HepG2 (cell line): ENCODE data around the gene ACOXL. TPM values are rescaled to one million over a fixed set of nuclear protein-coding genes. Genes with fewer than 3 reads are reported as not detected.

Source experiments
- ARNTL ChIP-seq: sonication (generic); formaldehyde crosslinking; IDR thresholded peaks from 2 replicates; pipeline ENCODE4 v1.4.0; 2020; ENCODE audit warnings: mild to moderate bottlenecking, missing genetic modification reagents
- BCL6 ChIP-seq: IDR thresholded peaks from 2 replicates; pipeline ENCODE4 v1.6.1; 2016; ENCODE audit warnings: missing genetic modification reagents, missing compliant biosample characterization
- ELF1 ChIP-seq: sonication (generic); formaldehyde crosslinking; IDR thresholded peaks from 2 replicates; pipeline ENCODE4 v1.4.0; 2020; ENCODE audit warnings: missing genetic modification reagents
- ELF3 ChIP-seq: IDR thresholded peaks from 2 replicates; pipeline ENCODE4 v1.6.1; 2016; ENCODE audit warnings: missing genetic modification reagents, missing compliant biosample characterization
- ETV5 ChIP-seq: IDR thresholded peaks from 2 replicates; pipeline ENCODE4 v1.6.1; 2018; ENCODE audit warnings: missing biosample characterization, missing genetic modification reagents, inconsistent platforms, borderline replicate concordance
- HMG20A ChIP-seq: IDR thresholded peaks from 2 replicates; pipeline ENCODE4 v1.6.1; 2016; ENCODE audit warnings: borderline replicate concordance
- JUNB ChIP-seq: sonication (generic); formaldehyde crosslinking; IDR thresholded peaks from 2 replicates; pipeline ENCODE4 v1.8.0; 2022; ENCODE audit warnings: missing genetic modification reagents, mild to moderate bottlenecking, borderline replicate concordance
- MAFF ChIP-seq: IDR thresholded peaks from 2 replicates; pipeline ENCODE4 v1.6.1; 2011; ENCODE audit warnings: low read depth, low read length, improper control_type of control experiment
- MXI1 ChIP-seq: IDR thresholded peaks from 3 replicates; pipeline ENCODE4 v1.6.1; 2012; ENCODE audit warnings: low read depth, low read length, inconsistent platforms, borderline replicate concordance
- NFYC ChIP-seq: IDR thresholded peaks from 2 replicates; pipeline ENCODE4 v1.6.1; 2016; ENCODE audit warnings: missing genetic modification reagents, missing compliant biosample characterization
- TBX2 ChIP-seq: sonication (generic); formaldehyde crosslinking; IDR thresholded peaks from 2 replicates; pipeline ENCODE4 v1.5.0; 2020; ENCODE audit warnings: missing genetic modification reagents, mild to moderate bottlenecking, borderline replicate concordance
- TGIF2 ChIP-seq: IDR thresholded peaks from 2 replicates; pipeline ENCODE4 v1.6.1; 2016; ENCODE audit warnings: control low read depth, missing compliant biosample characterization
- XRCC5 ChIP-seq: fragments of 200-400 bp; formaldehyde crosslinking; optimal IDR thresholded peaks from 2 replicates; pipeline ENCODE3; 2017; ENCODE audit warnings: mild to moderate bottlenecking, low read length
- ZNF205 ChIP-seq: IDR thresholded peaks from 2 replicates; pipeline ENCODE4 v1.6.1; 2018; ENCODE audit warnings: missing biosample characterization, missing genetic modification reagents
- ZNF616 ChIP-seq: sonication (generic); formaldehyde crosslinking; IDR thresholded peaks from 2 replicates; pipeline ENCODE4 v1.5.0; 2020; ENCODE audit warnings: low read depth, mild to moderate bottlenecking, missing genetic modification reagents
- polyA plus RNA-seq, 8 experiments: library from polyadenylated mRNA; depleted of rRNA in 3 of 8; stranded (reverse) in 7 of 8; unstranded in 1 of 8; fragments of >200 nt; fragmentation: Illumina TruSeq in 4 of 8; extraction: Trizol in 4 of 8; gene quantifications; 2 replicates each; pipeline versions ENCODE4 v1.2.1 to v1.2.3, GENCODE V29; 2011 to 2016; ENCODE audit warnings: low read depth in 4 of 8, missing spikeins in 1 of 8, mixed read lengths in 1 of 8; ENCODE audit not compliant: insufficient read depth in 1 of 8
- total RNA-seq, 5 experiments: library from RNA; depleted of rRNA; stranded (reverse); fragments of >200 nt; fragmentation: Illumina TruSeq; extraction: Trizol; gene quantifications; 2 replicates each; pipeline ENCODE4 v1.2.3, GENCODE V29; 2016; ENCODE audit warnings: low read depth in 1 of 5
- TF ChIP-seq, protein P1 (sequence below): IDR thresholded peaks from 2 replicates; pipeline ENCODE4 v1.6.1; 2016; ENCODE audit warnings: low read depth, missing genetic modification reagents, missing compliant biosample characterization
- TF ChIP-seq, protein P2 (sequence below): sonication (generic); formaldehyde crosslinking; IDR thresholded peaks from 2 replicates; pipeline ENCODE4 v1.4.0; 2020; ENCODE audit warnings: missing genetic modification reagents, mild to moderate bottlenecking, borderline replicate concordance
- TF ChIP-seq, protein P3 (sequence below): sonication (generic); formaldehyde crosslinking; IDR thresholded peaks from 2 replicates; pipeline ENCODE4 v1.5.0; 2020; ENCODE audit warnings: mild to moderate bottlenecking, missing genetic modification reagents, borderline replicate concordance
- TF ChIP-seq, protein P4 (sequence below): IDR thresholded peaks from 2 replicates; pipeline ENCODE4 v1.6.1; 2016; ENCODE audit warnings: low read depth, control low read depth

Gene ACOXL
- total and polyA plus RNA-seq, 2 of the 13 experiments (the other 11 are each of a cell fraction or from before 2014, with no cell fraction given) = not detected

DNA sequence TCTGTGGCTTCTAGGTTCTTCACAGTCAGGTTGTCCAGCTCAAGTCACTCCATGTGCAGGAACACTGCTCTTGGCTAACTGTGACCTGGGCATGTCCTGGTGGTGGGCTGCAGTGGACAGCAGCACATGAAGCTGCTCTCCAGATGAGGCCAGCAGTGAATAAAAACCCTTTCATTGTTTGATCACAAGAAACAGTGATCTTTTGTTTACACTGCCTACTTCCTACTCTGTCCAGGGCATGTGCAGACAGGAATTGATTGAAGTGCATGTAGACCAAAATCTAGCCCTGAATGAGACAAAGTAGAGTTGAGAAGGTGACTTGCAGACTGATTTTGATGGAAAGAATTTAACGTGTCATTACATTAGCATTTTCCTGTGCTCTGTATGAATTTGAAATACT, 423.2 kb downstream of the ACOXL start (continued):
- TF ChIP-seq, protein P1, sequence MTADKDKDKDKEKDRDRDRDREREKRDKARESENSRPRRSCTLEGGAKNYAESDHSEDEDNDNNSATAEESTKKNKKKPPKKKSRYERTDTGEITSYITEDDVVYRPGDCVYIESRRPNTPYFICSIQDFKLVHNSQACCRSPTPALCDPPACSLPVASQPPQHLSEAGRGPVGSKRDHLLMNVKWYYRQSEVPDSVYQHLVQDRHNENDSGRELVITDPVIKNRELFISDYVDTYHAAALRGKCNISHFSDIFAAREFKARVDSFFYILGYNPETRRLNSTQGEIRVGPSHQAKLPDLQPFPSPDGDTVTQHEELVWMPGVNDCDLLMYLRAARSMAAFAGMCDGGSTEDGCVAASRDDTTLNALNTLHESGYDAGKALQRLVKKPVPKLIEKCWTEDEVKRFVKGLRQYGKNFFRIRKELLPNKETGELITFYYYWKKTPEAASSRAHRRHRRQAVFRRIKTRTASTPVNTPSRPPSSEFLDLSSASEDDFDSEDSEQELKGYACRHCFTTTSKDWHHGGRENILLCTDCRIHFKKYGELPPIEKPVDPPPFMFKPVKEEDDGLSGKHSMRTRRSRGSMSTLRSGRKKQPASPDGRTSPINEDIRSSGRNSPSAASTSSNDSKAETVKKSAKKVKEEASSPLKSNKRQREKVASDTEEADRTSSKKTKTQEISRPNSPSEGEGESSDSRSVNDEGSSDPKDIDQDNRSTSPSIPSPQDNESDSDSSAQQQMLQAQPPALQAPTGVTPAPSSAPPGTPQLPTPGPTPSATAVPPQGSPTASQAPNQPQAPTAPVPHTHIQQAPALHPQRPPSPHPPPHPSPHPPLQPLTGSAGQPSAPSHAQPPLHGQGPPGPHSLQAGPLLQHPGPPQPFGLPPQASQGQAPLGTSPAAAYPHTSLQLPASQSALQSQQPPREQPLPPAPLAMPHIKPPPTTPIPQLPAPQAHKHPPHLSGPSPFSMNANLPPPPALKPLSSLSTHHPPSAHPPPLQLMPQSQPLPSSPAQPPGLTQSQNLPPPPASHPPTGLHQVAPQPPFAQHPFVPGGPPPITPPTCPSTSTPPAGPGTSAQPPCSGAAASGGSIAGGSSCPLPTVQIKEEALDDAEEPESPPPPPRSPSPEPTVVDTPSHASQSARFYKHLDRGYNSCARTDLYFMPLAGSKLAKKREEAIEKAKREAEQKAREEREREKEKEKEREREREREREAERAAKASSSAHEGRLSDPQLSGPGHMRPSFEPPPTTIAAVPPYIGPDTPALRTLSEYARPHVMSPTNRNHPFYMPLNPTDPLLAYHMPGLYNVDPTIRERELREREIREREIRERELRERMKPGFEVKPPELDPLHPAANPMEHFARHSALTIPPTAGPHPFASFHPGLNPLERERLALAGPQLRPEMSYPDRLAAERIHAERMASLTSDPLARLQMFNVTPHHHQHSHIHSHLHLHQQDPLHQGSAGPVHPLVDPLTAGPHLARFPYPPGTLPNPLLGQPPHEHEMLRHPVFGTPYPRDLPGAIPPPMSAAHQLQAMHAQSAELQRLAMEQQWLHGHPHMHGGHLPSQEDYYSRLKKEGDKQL (CRISPR knock-in tag) = no peak
- TF ChIP-seq, protein P2, sequence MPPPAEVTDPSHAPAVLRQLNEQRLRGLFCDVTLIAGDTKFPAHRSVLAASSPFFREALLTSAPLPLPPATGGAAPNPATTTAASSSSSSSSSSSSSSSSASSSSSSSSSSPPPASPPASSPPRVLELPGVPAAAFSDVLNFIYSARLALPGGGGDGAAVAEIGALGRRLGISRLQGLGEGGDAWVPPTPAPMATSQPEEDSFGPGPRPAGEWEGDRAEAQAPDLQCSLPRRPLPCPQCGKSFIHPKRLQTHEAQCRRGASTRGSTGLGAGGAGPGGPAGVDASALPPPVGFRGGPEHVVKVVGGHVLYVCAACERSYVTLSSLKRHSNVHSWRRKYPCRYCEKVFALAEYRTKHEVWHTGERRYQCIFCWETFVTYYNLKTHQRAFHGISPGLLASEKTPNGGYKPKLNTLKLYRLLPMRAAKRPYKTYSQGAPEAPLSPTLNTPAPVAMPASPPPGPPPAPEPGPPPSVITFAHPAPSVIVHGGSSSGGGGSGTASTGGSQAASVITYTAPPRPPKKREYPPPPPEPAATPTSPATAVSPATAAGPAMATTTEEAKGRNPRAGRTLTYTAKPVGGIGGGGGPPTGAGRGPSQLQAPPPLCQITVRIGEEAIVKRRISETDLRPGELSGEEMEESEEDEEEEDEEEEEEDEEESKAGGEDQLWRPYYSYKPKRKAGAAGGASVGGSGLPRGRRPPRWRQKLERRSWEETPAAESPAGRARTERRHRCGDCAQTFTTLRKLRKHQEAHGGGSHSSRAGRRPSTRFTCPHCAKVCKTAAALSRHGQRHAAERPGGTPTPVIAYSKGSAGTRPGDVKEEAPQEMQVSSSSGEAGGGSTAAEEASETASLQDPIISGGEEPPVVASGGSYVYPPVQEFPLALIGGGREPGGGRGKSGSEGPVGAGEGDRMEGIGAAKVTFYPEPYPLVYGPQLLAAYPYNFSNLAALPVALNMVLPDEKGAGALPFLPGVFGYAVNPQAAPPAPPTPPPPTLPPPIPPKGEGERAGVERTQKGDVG (CRISPR knock-in tag) = no peak
- TF ChIP-seq XRCC5 (peak; percentile 66), ARNTL (CRISPR knock-in tag) (0 out of 2 replicates have a peak, but pooled peaks have one; percentile 58), MAFF (no peak), JUNB (CRISPR knock-in tag) (no peak), BCL6 (peak; percentile 65), ELF1 (peak; percentile 72), HMG20A (CRISPR knock-in tag) (peak; percentile 44; the same call in 1 of the 2 replicates), TGIF2 (CRISPR knock-in tag) (peak; percentile 61; the same call in 1 of the 2 replicates), TBX2 (CRISPR knock-in tag) (peak; percentile 32; the same call in 1 of the 2 replicates), ETV5 (CRISPR knock-in tag) (peak; percentile 47; the same call in 1 of the 2 replicates), MXI1 (peak; percentile 54; the same call in 1 of the 3 replicates), ELF3 (CRISPR knock-in tag) (peak; percentile 69), ZNF616 (CRISPR knock-in tag) (0 out of 2 replicates have a peak, but pooled peaks have one; percentile 34), NFYC (0 out of 2 replicates have a peak, but pooled peaks have one; percentile 9), ZNF205 (CRISPR knock-in tag) (0 out of 2 replicates have a peak, but pooled peaks have one; percentile 14)
- TF ChIP-seq, protein P3, sequence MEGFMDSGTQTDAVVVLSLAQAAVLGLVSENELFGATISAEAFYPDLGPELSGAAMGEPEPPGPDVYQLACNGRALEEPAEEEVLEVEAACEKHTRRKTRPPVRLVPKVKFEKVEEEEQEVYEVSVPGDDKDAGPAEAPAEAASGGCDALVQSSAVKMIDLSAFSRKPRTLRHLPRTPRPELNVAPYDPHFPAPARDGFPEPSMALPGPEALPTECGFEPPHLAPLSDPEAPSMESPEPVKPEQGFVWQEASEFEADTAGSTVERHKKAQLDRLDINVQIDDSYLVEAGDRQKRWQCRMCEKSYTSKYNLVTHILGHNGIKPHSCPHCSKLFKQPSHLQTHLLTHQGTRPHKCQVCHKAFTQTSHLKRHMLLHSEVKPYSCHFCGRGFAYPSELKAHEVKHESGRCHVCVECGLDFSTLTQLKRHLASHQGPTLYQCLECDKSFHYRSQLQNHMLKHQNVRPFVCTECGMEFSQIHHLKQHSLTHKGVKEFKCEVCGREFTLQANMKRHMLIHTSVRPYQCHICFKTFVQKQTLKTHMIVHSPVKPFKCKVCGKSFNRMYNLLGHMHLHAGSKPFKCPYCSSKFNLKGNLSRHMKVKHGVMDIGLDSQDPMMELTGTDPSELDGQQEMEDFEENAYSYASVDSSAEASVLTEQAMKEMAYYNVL (CRISPR knock-in tag) = peak; percentile 78; the same call in 1 of the 2 replicates
- TF ChIP-seq, protein P4, sequence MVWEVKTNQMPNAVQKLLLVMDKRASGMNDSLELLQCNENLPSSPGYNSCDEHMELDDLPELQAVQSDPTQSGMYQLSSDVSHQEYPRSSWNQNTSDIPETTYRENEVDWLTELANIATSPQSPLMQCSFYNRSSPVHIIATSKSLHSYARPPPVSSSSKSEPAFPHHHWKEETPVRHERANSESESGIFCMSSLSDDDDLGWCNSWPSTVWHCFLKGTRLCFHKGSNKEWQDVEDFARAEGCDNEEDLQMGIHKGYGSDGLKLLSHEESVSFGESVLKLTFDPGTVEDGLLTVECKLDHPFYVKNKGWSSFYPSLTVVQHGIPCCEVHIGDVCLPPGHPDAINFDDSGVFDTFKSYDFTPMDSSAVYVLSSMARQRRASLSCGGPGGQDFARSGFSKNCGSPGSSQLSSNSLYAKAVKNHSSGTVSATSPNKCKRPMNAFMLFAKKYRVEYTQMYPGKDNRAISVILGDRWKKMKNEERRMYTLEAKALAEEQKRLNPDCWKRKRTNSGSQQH (CRISPR knock-in tag) = no peak
